WI38 (cell line): Measurements from ENCODE around the gene IPO13.

Experiments used
- H3K4me3 ChIP-seq: 2 replicates; pipeline ENCODE4 v1.5.1; 2011; ENCODE audit warnings: low read depth, mild to moderate bottlenecking, control low read depth, low read length
- TF ChIP-seq, protein P1 (sequence below): IDR thresholded peaks from 2 replicates; pipeline ENCODE4 v1.5.1; 2012; ENCODE audit warnings: low read depth, mild to moderate bottlenecking, control low read depth, low read length

IPO13 gene

DNA sequence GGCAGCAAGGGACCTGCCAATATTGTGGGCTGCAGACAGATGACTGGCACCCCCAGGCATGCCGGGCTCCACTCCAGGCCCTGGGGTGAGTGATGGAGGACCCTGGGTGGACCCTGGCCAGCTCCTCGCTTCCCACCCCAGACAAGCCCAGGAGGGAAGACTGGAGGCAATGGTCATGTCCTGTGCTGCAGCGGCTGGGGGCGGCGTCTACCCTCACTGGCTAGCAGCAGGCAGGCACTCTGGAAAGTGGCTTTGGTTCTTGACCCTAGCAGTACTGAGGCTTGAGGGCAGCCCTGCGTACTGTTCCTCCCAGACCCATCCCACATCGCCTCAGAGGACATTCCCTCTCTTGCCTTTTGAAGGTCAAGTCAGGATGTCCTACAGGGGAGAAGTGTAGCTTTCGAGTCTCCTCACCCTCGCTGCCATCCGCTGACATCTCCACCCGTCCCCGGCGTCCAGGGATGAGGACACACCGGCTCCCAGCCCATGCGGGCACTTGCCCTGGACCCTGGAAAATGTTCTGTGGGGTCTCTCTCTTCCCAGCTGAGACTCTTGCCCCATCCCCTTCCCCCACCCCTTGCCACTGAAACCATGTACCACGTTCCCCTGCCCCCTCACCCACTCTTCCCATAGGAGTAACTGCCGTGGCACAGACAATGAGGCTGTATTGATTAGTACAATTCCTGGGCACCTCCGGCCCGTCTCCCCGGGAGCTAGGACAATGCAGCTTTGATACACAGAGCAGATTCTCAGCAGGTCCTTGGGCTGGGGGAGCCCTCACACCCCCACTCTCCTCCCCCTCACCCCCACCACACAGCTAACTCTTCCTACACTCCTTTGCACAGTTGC, 69.5 kb downstream of the IPO13 start:
- TF ChIP-seq, protein P1, sequence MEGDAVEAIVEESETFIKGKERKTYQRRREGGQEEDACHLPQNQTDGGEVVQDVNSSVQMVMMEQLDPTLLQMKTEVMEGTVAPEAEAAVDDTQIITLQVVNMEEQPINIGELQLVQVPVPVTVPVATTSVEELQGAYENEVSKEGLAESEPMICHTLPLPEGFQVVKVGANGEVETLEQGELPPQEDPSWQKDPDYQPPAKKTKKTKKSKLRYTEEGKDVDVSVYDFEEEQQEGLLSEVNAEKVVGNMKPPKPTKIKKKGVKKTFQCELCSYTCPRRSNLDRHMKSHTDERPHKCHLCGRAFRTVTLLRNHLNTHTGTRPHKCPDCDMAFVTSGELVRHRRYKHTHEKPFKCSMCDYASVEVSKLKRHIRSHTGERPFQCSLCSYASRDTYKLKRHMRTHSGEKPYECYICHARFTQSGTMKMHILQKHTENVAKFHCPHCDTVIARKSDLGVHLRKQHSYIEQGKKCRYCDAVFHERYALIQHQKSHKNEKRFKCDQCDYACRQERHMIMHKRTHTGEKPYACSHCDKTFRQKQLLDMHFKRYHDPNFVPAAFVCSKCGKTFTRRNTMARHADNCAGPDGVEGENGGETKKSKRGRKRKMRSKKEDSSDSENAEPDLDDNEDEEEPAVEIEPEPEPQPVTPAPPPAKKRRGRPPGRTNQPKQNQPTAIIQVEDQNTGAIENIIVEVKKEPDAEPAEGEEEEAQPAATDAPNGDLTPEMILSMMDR = no peak
- H3K4me3 ChIP-seq = no peak overlapping the region

DNA sequence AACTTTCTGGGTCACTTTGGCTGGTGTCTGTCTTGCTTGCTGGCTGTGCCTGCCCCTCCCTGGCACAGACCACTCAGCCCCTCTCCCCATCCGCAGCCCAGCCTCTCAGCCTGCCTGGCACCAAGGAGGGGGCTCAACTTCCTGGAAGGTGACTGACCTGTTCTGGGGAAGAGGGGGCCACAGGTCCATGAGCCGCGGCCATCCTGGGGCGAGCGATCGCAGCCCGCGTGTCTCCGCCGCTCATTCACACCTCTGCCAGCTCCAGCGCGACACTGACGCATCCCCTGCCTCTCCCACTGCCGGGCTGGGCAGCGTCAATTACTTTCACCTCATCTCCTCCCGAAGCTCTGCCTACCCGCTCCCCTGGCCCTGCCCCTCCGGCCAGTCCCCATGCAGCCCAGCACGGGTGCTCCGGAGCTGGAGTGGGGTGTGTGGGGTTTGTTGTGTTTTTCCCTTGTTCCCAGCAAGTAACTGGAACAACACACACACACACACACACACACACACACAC, 70.2 kb downstream of the IPO13 start:
- no peak overlapping the region for H3K4me3 ChIP-seq
- TF ChIP-seq, protein P1 = no peak
